GM12875 (cell line): ENCODE results near the gene CTTNBP2.

Source experiments
- H3K4me3 ChIP-seq: one replicate; pipeline ENCODE4 v1.5.1; 2011; ENCODE audit warnings: low read depth, low read length, control low read depth
- CTCF ChIP-seq: IDR thresholded peaks from 2 replicates; pipeline ENCODE4 v1.5.1; 2011; ENCODE audit warnings: low read depth, mild to moderate bottlenecking, control low read depth, inconsistent platforms, low read length, moderate library complexity, borderline replicate concordance; ENCODE audit not compliant: insufficient read depth

CTTNBP2 gene

GRCh38 chr7:117902314-117902889 lies 29.2 kb upstream of the CTTNBP2 start:
- no peak for TF ChIP-seq CTCF
- H3K4me3 ChIP-seq: no peak overlapping the region

- H3K4me3 ChIP-seq: no peak overlapping the region
Observed at GRCh38 chr7:117901089-117901797, 28.0 kb upstream of the CTTNBP2 start.

GRCh38 chr7:117896339-117896738 lies 23.1 kb upstream of the CTTNBP2 start:
- TF ChIP-seq CTCF: no peak
- H3K4me3 ChIP-seq: no peak overlapping the region

More at GRCh38 chr7:117901089-117901797, 28.0 kb upstream of the CTTNBP2 start:
- no peak for TF ChIP-seq CTCF

- TF ChIP-seq CTCF: no peak
- H3K4me3 ChIP-seq: no peak overlapping the region
Observed at GRCh38 chr7:117895276-117895675, 22.0 kb upstream of the CTTNBP2 start.

GRCh38 chr7:117894037-117894436 lies 20.8 kb upstream of the CTTNBP2 start:
- H3K4me3 ChIP-seq: no peak overlapping the region
- TF ChIP-seq CTCF: no peak

GRCh38 chr7:117892821-117893220 lies 19.6 kb upstream of the CTTNBP2 start:
- no peak overlapping the region for H3K4me3 ChIP-seq
- TF ChIP-seq CTCF: no peak

GRCh38 chr7:117889611-117890010 lies 16.4 kb upstream of the CTTNBP2 start:
- no peak for TF ChIP-seq CTCF

More at GRCh38 chr7:117889611-117890010, 16.4 kb upstream of the CTTNBP2 start:
- no peak overlapping the region for H3K4me3 ChIP-seq
